Lung microvascular endothelial cell (primary cell): ENCODE measurements around the gene TTC39A. TPM values are rescaled to one million over a fixed set of nuclear protein-coding genes. Genes with fewer than 3 reads are reported as not detected.

Source experiments
- total RNA-seq: library from RNA; depleted of rRNA; stranded (reverse); fragments of >200 nt; gene quantifications from 2 replicates; pipeline ENCODE4 v1.2.1, GENCODE V29; 2014

TTC39A gene
- total RNA-seq, 1 donor from 2014 or later: 1.6 TPM

Other genes starting within 250 kb of the TTC39A start
- not detected in 2 replicates for gene C1orf185, start 228.3 kb downstream of the TTC39A start, total RNA-seq
- 83.5 and 134 TPM in 2 replicates for gene RNF11, start 94.3 kb downstream of the TTC39A start, total RNA-seq
- 51.2 and 83.1 TPM in 2 replicates for gene EPS15, start 188.7 kb upstream of the TTC39A start, total RNA-seq